MCF 10A (cell line): ENCODE measurements around the gene TRAK1. TPM values are rescaled to one million over a fixed set of nuclear protein-coding genes. Genes with fewer than 3 reads are reported as not detected.

Experiments
- BruUV-seq: library from RNA; stranded (reverse); fragments of 400-500 nt; replicated peaks from 2 replicates; lab custom pipeline; 2021; lab: Mats Ljungman, UMichigan
- CTCF ChIA-PET: fragments of 300-600 bp; sonication (Branson Sonifier 250); formaldehyde crosslinking; extraction: SDS; loops from one replicate; lab custom pipeline; 2021; ENCODE audit warnings: antibody characterized with exemption, inconsistent platforms; lab: Yijun Ruan, JAX
- POLR2A ChIA-PET: fragments of 300-600, 350-650 bp; sonication (Branson Sonifier 250); formaldehyde crosslinking; extraction: SDS; loops from one replicate; lab custom pipeline; 2020; ENCODE audit warnings: antibody characterized with exemption, inconsistent platforms; lab: Yijun Ruan, JAX
- DNase-seq: peaks from one replicate; pipeline ENCODE4 v3.0.0-alpha.2; 2018; ENCODE audit not compliant: unreplicated experiment
- H3K27ac Mint-ChIP-seq: one replicate; pipeline ENCODE4 v1.8.0; 2022; ENCODE audit warnings: mild to moderate bottlenecking, low read depth, mixed read lengths; ENCODE audit not compliant: unreplicated experiment
- H3K27me3 Mint-ChIP-seq: one replicate; pipeline ENCODE4 v1.8.0; 2022; ENCODE audit warnings: mixed read lengths; ENCODE audit not compliant: insufficient read depth, unreplicated experiment
- H3K36me3 Mint-ChIP-seq: one replicate; pipeline ENCODE4 v1.8.0; 2022; ENCODE audit warnings: mild to moderate bottlenecking, moderate library complexity, mixed read lengths; ENCODE audit not compliant: insufficient read depth, unreplicated experiment
- H3K4me1 Mint-ChIP-seq: one replicate; pipeline ENCODE4 v1.8.0; 2022; ENCODE audit warnings: mixed read lengths; ENCODE audit not compliant: insufficient read depth, unreplicated experiment
- H3K4me3 Mint-ChIP-seq: one replicate; pipeline ENCODE4 v1.8.0; 2022; ENCODE audit warnings: mild to moderate bottlenecking, moderate library complexity, mixed read lengths; ENCODE audit not compliant: unreplicated experiment
- H3K9me3 Mint-ChIP-seq: one replicate; pipeline ENCODE4 v1.8.0; 2022; ENCODE audit warnings: mixed read lengths; ENCODE audit not compliant: unreplicated experiment
- intact Hi-C: fragments of 100-400 bp; cut with micrococcal nuclease; formaldehyde crosslinking; loops from 2 replicates; pipeline ENCODE4 v1.14.1; 2022
- total RNA-seq: library from RNA; stranded (reverse); gene quantifications from 2 replicates; pipeline ENCODE4 v1.2.3, GENCODE V29; 2022
- TF ChIP-seq, protein P1 (sequence below): fragments of 200-600 bp; IDR thresholded peaks from one replicate; pipeline ENCODE4 v1.8.0; 2022; ENCODE audit warnings: antibody characterized with exemption, mild to moderate bottlenecking; ENCODE audit not compliant: unreplicated experiment

The TRAK1 gene
- total RNA-seq, 1 experiment from 2014 or later = 33.2 TPM

DNA sequence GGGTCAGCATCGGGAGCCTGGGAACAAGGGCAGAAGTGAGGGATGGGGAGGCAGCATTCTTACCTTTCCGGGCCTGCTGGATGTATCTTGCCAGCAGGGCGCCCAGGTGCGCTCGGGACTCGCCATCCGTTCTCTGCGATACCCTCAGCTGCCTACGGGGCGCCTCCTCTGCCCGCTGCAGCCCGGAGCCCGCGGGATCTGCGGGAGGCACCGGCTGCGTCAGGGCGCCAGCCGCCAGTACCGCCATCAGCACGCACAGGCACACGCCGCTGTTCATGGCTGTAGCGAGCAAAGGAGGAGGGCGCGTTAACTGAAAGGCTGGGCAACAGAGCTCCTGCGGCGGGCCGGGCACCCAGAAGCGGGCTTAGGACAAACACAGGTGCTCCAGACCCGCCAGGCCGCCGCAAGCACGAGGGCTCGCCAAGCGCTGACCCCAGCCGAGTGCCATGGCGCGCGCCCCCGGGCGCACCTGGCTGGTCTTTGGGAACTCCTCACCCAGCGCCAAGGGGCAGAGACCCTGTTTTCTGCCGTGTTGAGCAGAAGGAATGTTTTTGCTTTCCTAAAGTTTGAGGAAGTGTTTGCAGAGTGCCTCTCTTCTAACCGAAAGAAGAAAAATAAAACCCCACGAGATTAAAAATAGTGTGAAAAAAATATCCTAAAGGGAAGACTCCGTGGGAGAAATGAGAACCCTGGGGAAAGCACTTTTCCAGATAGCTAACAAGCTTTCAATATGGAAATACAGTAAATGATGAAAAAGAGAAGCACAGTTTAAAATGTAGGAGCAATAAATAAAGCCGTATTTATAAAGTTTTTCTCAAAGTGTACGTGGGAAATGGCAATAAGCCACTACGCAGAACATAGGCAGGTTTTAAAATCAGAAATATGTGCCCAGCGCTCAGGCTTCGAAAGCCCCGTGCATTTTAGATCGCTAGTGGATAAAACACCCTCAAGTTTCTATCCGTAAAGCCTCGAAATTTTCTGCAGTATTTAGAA, 172.5 kb downstream of the TRAK1 start:
- peaks cover 3% of the 10 kb centered on the region for H3K27me3 Mint-ChIP-seq
- no TSS peak for BruUV-seq
- H3K9me3 Mint-ChIP-seq = no peaks in the 10 kb centered on the region
- H3K27ac Mint-ChIP-seq = no peak overlapping the region
- no peaks in the 10 kb centered on the region for H3K36me3 Mint-ChIP-seq
- H3K4me1 Mint-ChIP-seq = no peaks in the 10 kb centered on the region
- TF ChIP-seq, protein P1, sequence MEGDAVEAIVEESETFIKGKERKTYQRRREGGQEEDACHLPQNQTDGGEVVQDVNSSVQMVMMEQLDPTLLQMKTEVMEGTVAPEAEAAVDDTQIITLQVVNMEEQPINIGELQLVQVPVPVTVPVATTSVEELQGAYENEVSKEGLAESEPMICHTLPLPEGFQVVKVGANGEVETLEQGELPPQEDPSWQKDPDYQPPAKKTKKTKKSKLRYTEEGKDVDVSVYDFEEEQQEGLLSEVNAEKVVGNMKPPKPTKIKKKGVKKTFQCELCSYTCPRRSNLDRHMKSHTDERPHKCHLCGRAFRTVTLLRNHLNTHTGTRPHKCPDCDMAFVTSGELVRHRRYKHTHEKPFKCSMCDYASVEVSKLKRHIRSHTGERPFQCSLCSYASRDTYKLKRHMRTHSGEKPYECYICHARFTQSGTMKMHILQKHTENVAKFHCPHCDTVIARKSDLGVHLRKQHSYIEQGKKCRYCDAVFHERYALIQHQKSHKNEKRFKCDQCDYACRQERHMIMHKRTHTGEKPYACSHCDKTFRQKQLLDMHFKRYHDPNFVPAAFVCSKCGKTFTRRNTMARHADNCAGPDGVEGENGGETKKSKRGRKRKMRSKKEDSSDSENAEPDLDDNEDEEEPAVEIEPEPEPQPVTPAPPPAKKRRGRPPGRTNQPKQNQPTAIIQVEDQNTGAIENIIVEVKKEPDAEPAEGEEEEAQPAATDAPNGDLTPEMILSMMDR = no peak
- no peak overlapping the region for H3K4me3 Mint-ChIP-seq
- ChIA-PET POLR2A (interaction anchor here (1.2 kb wide), 1 partner anchor 82 kb away, joined by 3 read pairs; no protein-coding TSS in a partner anchor), CTCF (interaction anchor here (0.6 to 1.8 kb wide), 2 partner anchors 180 to 234 kb away, joined by 3 to 8 read pairs; no protein-coding TSS in a partner anchor)
- no peak for DNase-seq
- intact Hi-C loops = no loop called here

DNA sequence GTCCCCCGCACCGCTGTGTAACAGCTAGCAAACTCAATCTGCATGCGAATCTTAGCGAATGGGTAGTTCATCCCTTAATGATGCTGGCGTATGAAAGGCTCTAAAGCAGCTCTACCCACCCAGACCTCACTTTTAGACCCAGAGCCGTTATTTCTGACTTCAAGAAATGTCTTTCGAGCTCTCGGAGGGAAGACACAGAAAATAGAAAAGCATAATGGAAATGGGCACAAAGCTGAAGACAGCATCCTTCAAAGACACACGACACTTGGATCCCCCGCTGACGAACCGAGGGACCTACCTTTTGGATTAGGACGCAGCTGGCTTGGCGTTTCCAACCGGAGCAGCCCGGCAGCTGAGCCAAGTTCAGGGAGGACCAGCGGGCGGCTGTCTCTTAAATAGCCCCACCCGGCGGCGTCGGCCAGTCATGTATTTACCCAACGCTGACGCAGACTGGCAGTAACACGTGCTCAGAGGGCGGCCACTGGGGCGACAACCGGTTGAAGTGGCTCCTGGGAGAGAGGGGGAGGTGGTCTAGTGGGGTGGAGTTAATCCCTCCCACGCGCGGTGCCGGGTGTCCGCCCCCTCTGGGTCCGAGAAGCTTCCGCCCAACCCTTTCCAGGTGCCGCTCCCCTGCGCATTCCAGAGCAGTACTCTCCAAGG, 173.4 kb downstream of the TRAK1 start:
- TF ChIP-seq, protein P1 = no peak
- H3K4me3 Mint-ChIP-seq = no peak overlapping the region
- POLR2A ChIA-PET = no interaction called here

DNA sequence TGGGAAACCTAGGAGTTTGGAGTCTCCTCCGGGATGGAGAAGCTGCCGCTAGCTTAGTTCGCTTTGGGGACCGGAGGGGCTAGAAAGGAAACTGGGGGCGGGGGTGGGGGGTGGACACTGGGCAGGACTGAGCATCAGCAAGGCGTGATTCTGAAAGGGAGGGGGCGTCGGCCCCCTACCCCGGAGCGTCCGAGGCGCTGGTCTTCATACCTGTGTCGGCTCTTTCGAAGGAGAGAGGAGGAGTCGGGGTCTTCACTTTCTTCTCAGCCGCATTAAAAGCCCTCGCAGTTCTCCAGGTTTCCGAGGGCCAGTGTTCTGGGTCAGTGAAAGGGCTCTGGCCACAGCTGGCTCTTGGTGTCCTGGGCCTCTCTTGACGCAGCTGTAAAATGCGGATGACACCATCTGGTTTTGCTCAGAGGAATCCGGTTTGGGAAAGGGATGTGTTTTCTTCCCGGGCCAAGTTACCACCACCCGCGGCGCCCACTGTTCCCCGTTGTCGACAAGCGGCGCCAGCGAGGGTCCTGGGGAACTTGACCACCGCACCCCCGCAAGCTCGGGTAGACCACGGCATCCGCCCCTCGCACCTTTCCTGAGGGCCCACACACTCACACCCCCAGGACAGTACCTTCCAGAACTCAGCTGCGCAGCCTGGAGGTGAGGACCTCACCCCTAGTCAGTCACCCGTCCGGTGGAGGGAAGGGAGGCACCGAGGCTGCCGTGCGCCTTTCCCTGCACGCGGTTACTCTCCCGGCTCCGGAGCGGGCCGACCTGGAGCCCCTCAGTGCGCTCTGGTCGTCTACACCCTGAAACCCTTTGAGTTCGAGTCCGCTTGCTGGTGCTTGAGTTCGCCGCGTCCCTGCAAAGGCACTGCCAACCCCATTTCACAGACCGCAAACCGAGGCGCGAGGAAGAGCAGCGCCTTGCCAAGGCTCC, 174.2 kb downstream of the TRAK1 start:
- no peak for DNase-seq
- Mint-ChIP-seq H3K27ac (no peak overlapping the region), H3K36me3 (no peaks in the 10 kb centered on the region), H3K27me3 (peaks cover 20% of the 10 kb centered on the region), H3K4me1 (no peaks in the 10 kb centered on the region), H3K9me3 (no peaks in the 10 kb centered on the region), H3K4me3 (no peak overlapping the region)
- TF ChIP-seq, protein P1 = no peak
- POLR2A ChIA-PET = no interaction called here
- intact Hi-C loops = no loop called here
- CTCF ChIA-PET = interaction anchor here (1.0 kb wide), 1 partner anchor 18 kb away, joined by 5 read pairs; no protein-coding TSS in a partner anchor
- no TSS peak for BruUV-seq

More for the DNA sequence above, 173.4 kb downstream of the TRAK1 start:
- no peaks in the 10 kb centered on the region for H3K9me3 Mint-ChIP-seq
- no peak overlapping the region for H3K27ac Mint-ChIP-seq
- no peak for DNase-seq
- no peaks in the 10 kb centered on the region for H3K36me3 Mint-ChIP-seq
- no peaks in the 10 kb centered on the region for H3K4me1 Mint-ChIP-seq
- CTCF ChIA-PET = interaction anchor here (1.0 kb wide), 1 partner anchor 17 kb away, joined by 5 read pairs; no protein-coding TSS in a partner anchor
- intact Hi-C loops = no loop called here
- BruUV-seq = no TSS peak
- peaks cover 12% of the 10 kb centered on the region for H3K27me3 Mint-ChIP-seq
